ENCODE measurements around the gene FGFR1OP2. TPM values are rescaled to one million over a fixed set of nuclear protein-coding genes. Genes with fewer than 3 reads are reported as not detected.
A peak's percentile ranks its signal among the peaks of the same experiment; 100 is the strongest.
"Not testable (repeated sequence)": the region's sequence is repeated elsewhere in the genome, so short reads cannot be mapped to it uniquely, and the experiment has no call there.

Gene FGFR1OP2
- total RNA-seq, 1 experiment from 2014 or later: 48.2 TPM

DNA sequence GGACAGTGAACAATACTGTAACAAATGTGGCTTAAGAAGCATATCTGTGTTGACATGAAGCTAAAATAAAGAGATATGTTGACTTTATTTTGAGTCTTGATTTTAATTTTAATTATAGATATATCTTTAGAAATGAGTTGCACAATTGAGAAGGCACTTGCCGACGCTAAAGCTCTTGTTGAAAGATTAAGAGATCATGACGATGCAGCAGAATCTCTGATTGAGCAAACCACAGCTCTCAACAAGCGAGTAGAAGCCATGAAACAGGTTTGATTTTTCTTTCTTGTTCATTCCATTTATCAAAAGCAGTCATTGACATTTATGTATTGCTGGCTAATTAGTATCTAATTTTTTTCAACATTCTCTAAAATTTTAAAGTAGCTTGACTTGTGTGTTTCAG lies 15.8 kb downstream of the FGFR1OP2 start:
- H3K79me2 ChIP-seq (ENCODE audit: low read length): peaks cover 72% of the 10 kb centered on the region
- DNase-seq: no peak
- H3K9me3 ChIP-seq (ENCODE audit: low read length): no peaks in the 10 kb centered on the region
- no peak overlapping the region for H3K4me2 ChIP-seq (ENCODE audit: low read depth, low read length, poor library complexity, severe bottlenecking)
- no peak overlapping the region for H3K27ac ChIP-seq (ENCODE audit: low read length)
- no peak overlapping the region for H2AFZ ChIP-seq (ENCODE audit: low read length)
- no peak overlapping the region for H3K4me3 ChIP-seq (ENCODE audit: low read length)
- no peak overlapping the region for H3K9ac ChIP-seq (ENCODE audit: low read length)
- H3K9me2 ChIP-seq (replicated peaks; ENCODE audit: insufficient read depth, low read length): no peaks in the 10 kb centered on the region
- peaks cover 26% of the 10 kb centered on the region; the same call in 1 of the 2 replicates for H3K36me3 ChIP-seq (ENCODE audit: insufficient read depth, low read length)
- no peaks in the 10 kb centered on the region for H3K27me3 ChIP-seq (ENCODE audit: low read length)
- 0 out of 2 replicates have a peak, but pooled peaks cover 2% of the 10 kb centered on the region for H3K4me1 ChIP-seq (ENCODE audit: low read length)
- H4K20me1 ChIP-seq (ENCODE audit: insufficient read depth, low read depth, low read length): no peaks in the 10 kb centered on the region

DNA sequence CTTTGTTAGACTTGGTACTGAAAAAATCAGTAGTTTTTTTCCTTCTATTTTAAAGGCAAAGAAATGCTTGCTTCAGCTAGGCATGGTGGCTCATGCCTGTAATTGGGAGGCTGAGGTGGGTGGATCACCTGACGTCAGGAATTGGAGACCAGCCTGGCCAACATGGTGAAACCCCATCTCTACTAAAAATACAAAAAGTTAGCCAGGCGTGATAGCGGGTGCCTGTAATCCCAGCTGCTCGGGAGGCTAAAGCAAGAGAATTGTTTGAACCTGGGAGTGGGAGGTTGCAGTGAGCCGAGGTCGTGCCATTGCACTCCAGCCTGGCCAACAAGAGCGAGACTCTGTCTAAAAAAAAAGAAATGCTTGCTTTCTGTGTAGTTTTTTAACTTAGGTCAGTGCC lies 23.1 kb downstream of the FGFR1OP2 start:
- Histone ChIP-seq H3K36me3 (ENCODE audit: insufficient read depth, low read length) (peaks cover 55% of the 10 kb centered on the region), H3K79me2 (ENCODE audit: low read length) (peaks cover 22% of the 10 kb centered on the region)
- not testable (repeated sequence) for H2AFZ ChIP-seq (ENCODE audit: low read length); H4K20me1 ChIP-seq (ENCODE audit: insufficient read depth, low read depth, low read length); H3K27me3 ChIP-seq (ENCODE audit: low read length); H3K9ac ChIP-seq (ENCODE audit: low read length); H3K4me1 ChIP-seq (ENCODE audit: low read length); H3K4me3 ChIP-seq (ENCODE audit: low read length); H3K4me2 ChIP-seq (ENCODE audit: low read depth, low read length, poor library complexity, severe bottlenecking); H3K9me2 ChIP-seq (replicated peaks; ENCODE audit: insufficient read depth, low read length); H3K9me3 ChIP-seq (ENCODE audit: low read length); H3K27ac ChIP-seq (ENCODE audit: low read length); DNase-seq

DNA sequence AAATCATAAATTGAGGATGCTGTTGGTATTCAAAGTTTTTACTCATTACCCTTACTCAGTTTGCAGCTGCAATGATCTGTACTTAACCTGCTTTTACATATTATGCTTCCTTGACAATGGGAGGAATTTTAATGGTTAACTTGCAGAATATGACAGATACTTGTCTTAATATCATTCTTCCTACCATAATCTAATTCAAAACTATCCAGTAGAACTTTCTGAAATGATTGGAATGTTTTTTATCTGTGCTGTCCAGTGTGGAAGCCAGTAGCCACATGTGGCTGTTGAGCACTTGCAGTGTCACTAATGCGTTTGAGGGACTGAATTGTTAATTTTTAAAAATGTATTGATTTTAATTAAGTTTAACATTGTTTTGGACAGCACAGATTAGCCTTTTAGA lies 23.5 kb downstream of the FGFR1OP2 start:
- no peaks in the 10 kb centered on the region for H3K4me1 ChIP-seq (ENCODE audit: low read length)
- H3K9me3 ChIP-seq (ENCODE audit: low read length): no peaks in the 10 kb centered on the region
- no peak overlapping the region for H3K9ac ChIP-seq (ENCODE audit: low read length)
- H3K4me2 ChIP-seq (ENCODE audit: low read depth, low read length, poor library complexity, severe bottlenecking): no peak overlapping the region
- H3K36me3 ChIP-seq (ENCODE audit: insufficient read depth, low read length): peaks cover 54% of the 10 kb centered on the region
- H3K9me2 ChIP-seq (replicated peaks; ENCODE audit: insufficient read depth, low read length): no peaks in the 10 kb centered on the region
- no peak overlapping the region for H3K27ac ChIP-seq (ENCODE audit: low read length)
- H2AFZ ChIP-seq (ENCODE audit: low read length): no peak overlapping the region
- H3K27me3 ChIP-seq (ENCODE audit: low read length): no peaks in the 10 kb centered on the region
- no peak for DNase-seq
- no peaks in the 10 kb centered on the region for H4K20me1 ChIP-seq (ENCODE audit: insufficient read depth, low read depth, low read length)
- H3K4me3 ChIP-seq (ENCODE audit: low read length): no peak overlapping the region
- peaks cover 22% of the 10 kb centered on the region for H3K79me2 ChIP-seq (ENCODE audit: low read length)

DNA sequence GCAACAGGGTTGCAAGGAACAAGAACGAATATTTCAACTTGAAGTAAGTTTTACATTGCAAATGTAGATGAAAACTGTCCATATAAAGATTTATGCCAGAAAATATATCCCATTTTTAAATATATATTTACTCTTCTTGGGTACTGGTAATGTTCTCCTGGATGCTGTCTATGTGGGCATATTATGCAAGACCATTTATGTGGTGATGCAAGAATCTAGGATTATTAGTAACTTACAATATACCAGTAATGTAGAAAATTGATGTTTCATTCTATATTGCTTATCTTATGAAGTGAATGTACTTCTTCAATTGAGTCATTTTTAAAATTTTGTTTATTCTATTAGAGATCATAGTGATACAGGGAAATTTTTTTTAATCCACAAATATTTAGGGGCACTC lies 25.1 kb downstream of the FGFR1OP2 start:
- Histone ChIP-seq H3K79me2 (ENCODE audit: low read length) (peaks cover 17% of the 10 kb centered on the region), H3K9ac (ENCODE audit: low read length) (no peak overlapping the region), H3K9me2 (replicated peaks; ENCODE audit: insufficient read depth, low read length) (no peaks in the 10 kb centered on the region), H3K4me2 (ENCODE audit: low read depth, low read length, poor library complexity, severe bottlenecking) (no peak overlapping the region), H3K4me3 (ENCODE audit: low read length) (no peak overlapping the region), H3K36me3 (ENCODE audit: insufficient read depth, low read length) (peaks cover 51% of the 10 kb centered on the region), H2AFZ (ENCODE audit: low read length) (no peak overlapping the region), H3K27me3 (ENCODE audit: low read length) (no peaks in the 10 kb centered on the region), H4K20me1 (ENCODE audit: insufficient read depth, low read depth, low read length) (no peaks in the 10 kb centered on the region), H3K9me3 (ENCODE audit: low read length) (no peaks in the 10 kb centered on the region), H3K4me1 (ENCODE audit: low read length) (no peaks in the 10 kb centered on the region), H3K27ac (ENCODE audit: low read length) (no peak overlapping the region)
- DNase-seq: no peak

DNA sequence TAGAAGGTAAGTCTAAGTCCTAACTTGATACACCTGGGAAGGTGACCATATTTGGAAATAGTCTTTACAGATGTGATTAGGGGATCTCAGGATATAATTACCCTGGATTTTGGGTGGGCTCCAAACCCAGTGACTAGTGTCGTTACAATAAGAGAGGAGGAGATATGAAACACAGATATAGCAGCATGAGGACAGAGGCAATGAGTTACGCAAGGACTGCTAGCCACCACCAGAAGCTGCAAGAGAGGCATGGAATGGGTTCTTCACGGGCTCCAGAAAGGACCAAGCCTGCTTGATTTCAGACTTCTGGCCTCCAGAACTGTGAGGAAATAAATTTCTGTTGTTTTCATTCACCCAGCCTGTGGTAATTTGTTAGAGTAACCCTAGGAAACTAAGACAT lies 28.6 kb downstream of the FGFR1OP2 start:
- H3K4me2 ChIP-seq (ENCODE audit: low read depth, low read length, poor library complexity, severe bottlenecking): no peak overlapping the region
- no peaks in the 10 kb centered on the region for H3K9me2 ChIP-seq (replicated peaks; ENCODE audit: insufficient read depth, low read length)
- H3K4me3 ChIP-seq (ENCODE audit: low read length): no peak overlapping the region
- H3K9me3 ChIP-seq (ENCODE audit: low read length): no peaks in the 10 kb centered on the region
- H3K9ac ChIP-seq (ENCODE audit: low read length): no peak overlapping the region
- no peak for DNase-seq
- H3K27ac ChIP-seq (ENCODE audit: low read length): no peak overlapping the region
- H4K20me1 ChIP-seq (ENCODE audit: insufficient read depth, low read depth, low read length): no peaks in the 10 kb centered on the region
- no peaks in the 10 kb centered on the region for H3K27me3 ChIP-seq (ENCODE audit: low read length)
- peaks cover 6% of the 10 kb centered on the region for H3K79me2 ChIP-seq (ENCODE audit: low read length)
- peaks cover 8% of the 10 kb centered on the region for H3K4me1 ChIP-seq (ENCODE audit: low read length)
- peaks cover 47% of the 10 kb centered on the region for H3K36me3 ChIP-seq (ENCODE audit: insufficient read depth, low read length)
- H2AFZ ChIP-seq (ENCODE audit: low read length): no peak overlapping the region

DNA sequence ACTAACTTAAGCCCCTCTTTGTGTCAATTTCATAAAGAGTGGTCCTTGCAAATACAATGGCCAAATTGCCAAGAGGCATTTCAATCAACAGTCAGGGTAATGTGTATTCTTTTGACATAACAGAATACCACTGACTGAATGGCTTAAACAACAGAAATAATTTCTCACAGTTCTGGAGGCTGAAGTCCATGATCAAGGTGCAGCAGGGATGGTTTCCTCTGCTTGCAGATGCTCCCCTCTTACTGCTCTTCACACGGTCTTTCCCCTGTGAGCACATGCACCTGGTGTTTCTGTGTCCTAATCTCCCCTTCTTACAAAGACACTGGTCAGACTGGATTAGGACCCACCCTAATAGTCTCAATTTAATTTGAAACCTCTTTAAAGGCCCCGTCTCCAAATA lies 31.9 kb downstream of the FGFR1OP2 start:
- no peaks in the 10 kb centered on the region for H4K20me1 ChIP-seq (ENCODE audit: insufficient read depth, low read depth, low read length)
- H3K4me3 ChIP-seq (ENCODE audit: low read length): no peak overlapping the region
- H2AFZ ChIP-seq (ENCODE audit: low read length): no peak overlapping the region
- H3K79me2 ChIP-seq (ENCODE audit: low read length): no peaks in the 10 kb centered on the region
- no peaks in the 10 kb centered on the region for H3K9me3 ChIP-seq (ENCODE audit: low read length)
- no peak overlapping the region for H3K9ac ChIP-seq (ENCODE audit: low read length)
- peaks cover 11% of the 10 kb centered on the region for H3K4me1 ChIP-seq (ENCODE audit: low read length)
- H3K4me2 ChIP-seq (ENCODE audit: low read depth, low read length, poor library complexity, severe bottlenecking): no peak overlapping the region
- DNase-seq: no peak
- H3K27ac ChIP-seq (ENCODE audit: low read length): no peak overlapping the region
- peaks cover 32% of the 10 kb centered on the region for H3K36me3 ChIP-seq (ENCODE audit: insufficient read depth, low read length)
- H3K27me3 ChIP-seq (ENCODE audit: low read length): no peaks in the 10 kb centered on the region
- H3K9me2 ChIP-seq (replicated peaks; ENCODE audit: insufficient read depth, low read length): no peaks in the 10 kb centered on the region

DNA sequence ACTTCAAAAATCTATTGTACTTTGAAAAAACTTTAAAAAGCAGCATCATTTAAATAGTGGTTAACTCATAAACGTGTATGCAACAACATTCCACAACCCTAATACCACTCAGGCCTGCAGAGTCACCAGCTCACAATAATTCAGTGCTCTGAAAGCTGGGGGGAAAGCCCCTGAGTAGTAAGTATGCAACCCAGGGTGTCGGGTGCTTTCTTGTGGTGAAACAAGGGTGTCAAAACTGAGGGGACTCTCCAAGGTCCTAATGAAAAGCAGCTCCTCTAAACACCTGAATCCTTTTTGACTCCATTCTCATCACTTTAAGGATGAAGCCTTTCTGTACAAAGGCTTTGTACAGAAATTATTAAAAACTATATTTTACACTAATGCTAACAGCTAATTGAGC lies 33.7 kb downstream of the FGFR1OP2 start:
- Histone ChIP-seq H3K27me3 (ENCODE audit: low read length) (no peaks in the 10 kb centered on the region), H3K9me3 (ENCODE audit: low read length) (no peaks in the 10 kb centered on the region), H3K27ac (ENCODE audit: low read length) (peak overlapping the region; percentile 16), H2AFZ (ENCODE audit: low read length) (no peak overlapping the region), H4K20me1 (ENCODE audit: insufficient read depth, low read depth, low read length) (no peaks in the 10 kb centered on the region), H3K4me3 (ENCODE audit: low read length) (no peak overlapping the region), H3K9me2 (replicated peaks; ENCODE audit: insufficient read depth, low read length) (no peaks in the 10 kb centered on the region), H3K79me2 (ENCODE audit: low read length) (no peaks in the 10 kb centered on the region), H3K36me3 (ENCODE audit: insufficient read depth, low read length) (peaks cover 30% of the 10 kb centered on the region; the same call in 1 of the 2 replicates), H3K4me1 (ENCODE audit: low read length) (peaks cover 11% of the 10 kb centered on the region), H3K9ac (ENCODE audit: low read length) (no peak overlapping the region), H3K4me2 (ENCODE audit: low read depth, low read length, poor library complexity, severe bottlenecking) (no peak overlapping the region)
- no peak for DNase-seq

DNA sequence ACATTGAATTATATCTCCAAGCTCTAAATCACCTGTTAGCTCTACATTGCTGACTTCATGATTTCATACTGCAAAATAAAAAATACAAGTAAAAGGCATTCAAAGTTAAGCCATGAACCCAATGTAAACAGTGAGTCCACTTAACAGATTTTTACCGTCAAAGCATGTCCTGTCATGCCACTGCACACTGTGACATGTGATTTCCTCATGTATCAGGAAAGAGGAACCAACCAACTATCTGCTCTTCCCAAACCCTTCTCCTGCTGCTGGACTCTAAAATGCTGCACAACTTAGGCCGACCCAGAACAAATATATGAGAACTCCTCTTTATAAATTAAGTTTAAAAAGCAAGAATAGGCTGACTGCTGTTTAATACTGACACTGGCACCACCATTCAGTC lies 38.4 kb downstream of the FGFR1OP2 start:
- H3K4me2 ChIP-seq (ENCODE audit: low read depth, low read length, poor library complexity, severe bottlenecking): no peak overlapping the region
- no peak overlapping the region for H3K4me3 ChIP-seq (ENCODE audit: low read length)
- H3K27ac ChIP-seq (ENCODE audit: low read length): no peak overlapping the region
- no peak for DNase-seq
- H3K4me1 ChIP-seq (ENCODE audit: low read length): peaks cover 4% of the 10 kb centered on the region; the same call in 1 of the 2 replicates
- peaks cover 21% of the 10 kb centered on the region; the same call in 1 of the 2 replicates for H3K36me3 ChIP-seq (ENCODE audit: insufficient read depth, low read length)
- H3K9ac ChIP-seq (ENCODE audit: low read length): no peak overlapping the region
- H3K27me3 ChIP-seq (ENCODE audit: low read length): no peaks in the 10 kb centered on the region
- no peak overlapping the region for H2AFZ ChIP-seq (ENCODE audit: low read length)
- 0 out of 2 replicates have a peak, but pooled peaks cover 4% of the 10 kb centered on the region for H3K79me2 ChIP-seq (ENCODE audit: low read length)
- no peaks in the 10 kb centered on the region for H3K9me2 ChIP-seq (replicated peaks; ENCODE audit: insufficient read depth, low read length)
- no peaks in the 10 kb centered on the region for H3K9me3 ChIP-seq (ENCODE audit: low read length)
- H4K20me1 ChIP-seq (ENCODE audit: insufficient read depth, low read depth, low read length): no peaks in the 10 kb centered on the region

DNA sequence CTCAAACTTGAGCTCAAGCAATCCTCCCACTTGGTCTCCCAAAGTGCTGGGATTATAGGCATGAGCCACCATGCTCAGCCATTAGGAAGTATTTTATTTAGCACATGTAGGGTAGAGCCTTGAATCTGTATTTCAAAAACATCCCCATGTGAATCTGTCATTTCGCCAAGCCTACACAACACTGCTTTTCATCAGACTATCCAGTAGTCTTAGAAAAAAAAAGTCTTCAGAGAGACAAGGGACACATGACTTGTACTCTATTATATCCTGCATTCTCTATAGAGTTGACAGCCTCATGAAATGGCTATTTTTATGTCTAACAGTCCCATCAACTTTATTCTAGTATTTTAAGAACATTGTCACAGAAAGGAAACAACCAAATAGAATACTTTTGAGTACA lies 40.5 kb downstream of the FGFR1OP2 start:
- Histone ChIP-seq H3K4me1 (ENCODE audit: low read length) (no peaks in the 10 kb centered on the region), H3K79me2 (ENCODE audit: low read length) (0 out of 2 replicates have a peak, but pooled peaks cover 4% of the 10 kb centered on the region), H3K9me2 (replicated peaks; ENCODE audit: insufficient read depth, low read length) (no peaks in the 10 kb centered on the region), H4K20me1 (ENCODE audit: insufficient read depth, low read depth, low read length) (no peaks in the 10 kb centered on the region), H3K27me3 (ENCODE audit: low read length) (no peaks in the 10 kb centered on the region), H2AFZ (ENCODE audit: low read length) (no peak overlapping the region), H3K9me3 (ENCODE audit: low read length) (no peaks in the 10 kb centered on the region), H3K4me3 (ENCODE audit: low read length) (no peak overlapping the region), H3K9ac (ENCODE audit: low read length) (no peak overlapping the region), H3K4me2 (ENCODE audit: low read depth, low read length, poor library complexity, severe bottlenecking) (no peak overlapping the region), H3K36me3 (ENCODE audit: insufficient read depth, low read length) (peaks cover 19% of the 10 kb centered on the region; the same call in 1 of the 2 replicates), H3K27ac (ENCODE audit: low read length) (no peak overlapping the region)
- no peak for DNase-seq

Measured in Karpas-422 (cell line).